Fibroblast of mammary gland (primary cell): ENCODE results near the gene USP20.

ENCODE experiments used
- DNase-seq: peaks from one replicate; pipeline ENCODE4 v3.0.0-alpha.2; 2010; ENCODE audit warnings: low read depth
- H3K4me3 ChIP-seq: 2 replicates; pipeline ENCODE4 v1.5.1; 2011; ENCODE audit warnings: low read depth, mild to moderate bottlenecking, low read length, moderate library complexity; ENCODE audit not compliant: control insufficient read depth
- TF ChIP-seq, protein P1 (sequence below): conservative IDR thresholded peaks from 2 replicates; pipeline ENCODE4 v1.5.1; 2011; ENCODE audit warnings: low read depth, low read length, inconsistent platforms; ENCODE audit not compliant: control insufficient read depth, insufficient read depth

Gene USP20

DNA sequence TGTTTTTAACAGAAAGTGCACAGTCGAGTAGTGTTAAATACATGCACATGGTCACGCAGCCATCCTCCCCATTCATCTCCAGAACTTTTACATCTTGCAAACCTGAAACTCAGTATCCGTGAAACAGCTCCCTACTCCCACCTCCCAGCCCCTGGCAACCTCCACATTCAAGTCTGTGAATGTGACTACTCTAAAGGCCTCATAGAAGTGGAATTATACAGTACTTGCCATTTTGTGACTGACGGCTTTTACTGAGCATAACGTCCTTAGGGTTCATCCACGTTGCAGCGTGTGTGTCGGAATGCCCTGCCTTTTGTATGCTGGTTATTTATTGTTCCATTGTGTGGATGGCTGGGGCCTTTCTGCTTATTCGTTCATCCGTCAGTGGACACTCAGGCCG lies 35.8 kb downstream of the USP20 start:
- TF ChIP-seq, protein P1, sequence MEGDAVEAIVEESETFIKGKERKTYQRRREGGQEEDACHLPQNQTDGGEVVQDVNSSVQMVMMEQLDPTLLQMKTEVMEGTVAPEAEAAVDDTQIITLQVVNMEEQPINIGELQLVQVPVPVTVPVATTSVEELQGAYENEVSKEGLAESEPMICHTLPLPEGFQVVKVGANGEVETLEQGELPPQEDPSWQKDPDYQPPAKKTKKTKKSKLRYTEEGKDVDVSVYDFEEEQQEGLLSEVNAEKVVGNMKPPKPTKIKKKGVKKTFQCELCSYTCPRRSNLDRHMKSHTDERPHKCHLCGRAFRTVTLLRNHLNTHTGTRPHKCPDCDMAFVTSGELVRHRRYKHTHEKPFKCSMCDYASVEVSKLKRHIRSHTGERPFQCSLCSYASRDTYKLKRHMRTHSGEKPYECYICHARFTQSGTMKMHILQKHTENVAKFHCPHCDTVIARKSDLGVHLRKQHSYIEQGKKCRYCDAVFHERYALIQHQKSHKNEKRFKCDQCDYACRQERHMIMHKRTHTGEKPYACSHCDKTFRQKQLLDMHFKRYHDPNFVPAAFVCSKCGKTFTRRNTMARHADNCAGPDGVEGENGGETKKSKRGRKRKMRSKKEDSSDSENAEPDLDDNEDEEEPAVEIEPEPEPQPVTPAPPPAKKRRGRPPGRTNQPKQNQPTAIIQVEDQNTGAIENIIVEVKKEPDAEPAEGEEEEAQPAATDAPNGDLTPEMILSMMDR, result no peak
- H3K4me3 ChIP-seq, result no peak overlapping the region
- no peak for DNase-seq

DNA sequence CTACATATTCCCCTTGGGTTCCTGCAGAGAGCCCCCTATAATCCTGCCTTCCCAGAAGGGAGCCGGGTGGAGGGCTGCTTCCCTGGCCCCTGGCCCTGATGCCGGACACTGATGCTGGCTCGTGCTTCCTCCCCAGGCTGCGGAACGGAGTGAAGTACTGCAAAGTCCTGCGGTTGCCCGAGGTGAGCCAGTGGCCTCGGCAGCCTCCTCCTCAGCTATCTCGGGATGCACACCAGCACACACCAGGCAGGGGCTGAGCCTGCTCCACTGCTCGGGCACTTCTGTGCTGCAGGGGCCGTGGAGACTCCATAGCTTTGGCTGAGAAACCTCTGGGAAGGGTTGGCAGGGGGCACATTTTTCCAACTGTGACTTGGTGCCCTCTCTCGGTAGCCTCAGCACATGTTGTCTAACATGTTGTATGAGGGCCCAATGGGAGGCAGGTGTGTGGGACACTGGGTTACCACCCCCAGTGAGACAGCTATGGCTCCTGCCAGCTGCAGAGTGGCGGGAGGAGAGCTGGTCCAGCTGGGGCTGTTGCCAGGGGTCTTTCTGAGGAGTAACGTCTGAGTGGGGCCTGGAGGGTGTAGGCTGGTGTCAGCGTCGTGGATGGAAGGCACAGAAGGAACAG lies 38.4 kb downstream of the USP20 start:
- TF ChIP-seq, protein P1, result no peak
- no peak for DNase-seq
- no peak overlapping the region for H3K4me3 ChIP-seq

DNA sequence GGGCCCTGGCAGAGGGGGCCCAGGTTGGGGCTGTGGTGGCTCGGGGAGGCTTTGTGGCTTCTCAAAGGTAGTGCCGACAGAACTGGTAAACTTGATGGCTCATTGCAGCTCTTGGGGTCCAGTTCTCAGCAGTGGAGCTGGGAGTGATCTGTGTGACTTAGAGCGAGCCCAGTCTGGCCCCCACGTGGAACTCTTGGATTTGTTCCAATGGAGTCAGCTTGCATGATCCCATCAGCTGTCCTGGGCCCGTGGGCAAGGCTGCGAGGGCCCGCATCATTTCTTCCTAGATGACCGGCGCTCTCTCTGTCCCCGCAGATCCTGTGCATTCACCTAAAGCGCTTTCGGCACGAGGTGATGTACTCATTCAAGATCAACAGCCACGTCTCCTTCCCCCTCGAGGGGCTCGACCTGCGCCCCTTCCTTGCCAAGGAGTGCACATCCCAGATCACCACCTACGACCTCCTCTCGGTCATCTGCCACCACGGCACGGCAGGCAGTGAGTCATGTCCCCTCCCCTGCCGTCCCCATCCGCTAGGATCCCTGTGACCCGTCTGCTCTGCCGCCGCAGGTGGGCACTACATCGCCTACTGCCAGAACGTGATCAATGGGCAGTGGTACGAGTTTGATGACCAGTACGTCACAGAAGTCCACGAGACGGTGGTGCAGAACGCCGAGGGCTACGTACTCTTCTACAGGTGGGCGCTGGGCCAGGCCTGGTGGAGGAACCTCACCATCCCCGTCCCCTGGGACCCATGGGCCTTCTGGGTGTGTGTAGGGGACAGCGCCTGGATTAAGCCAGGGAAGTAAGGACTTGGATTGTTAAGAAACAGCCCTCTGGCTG lies 39.2 kb downstream of the USP20 start:
- no peak for DNase-seq

DNA sequence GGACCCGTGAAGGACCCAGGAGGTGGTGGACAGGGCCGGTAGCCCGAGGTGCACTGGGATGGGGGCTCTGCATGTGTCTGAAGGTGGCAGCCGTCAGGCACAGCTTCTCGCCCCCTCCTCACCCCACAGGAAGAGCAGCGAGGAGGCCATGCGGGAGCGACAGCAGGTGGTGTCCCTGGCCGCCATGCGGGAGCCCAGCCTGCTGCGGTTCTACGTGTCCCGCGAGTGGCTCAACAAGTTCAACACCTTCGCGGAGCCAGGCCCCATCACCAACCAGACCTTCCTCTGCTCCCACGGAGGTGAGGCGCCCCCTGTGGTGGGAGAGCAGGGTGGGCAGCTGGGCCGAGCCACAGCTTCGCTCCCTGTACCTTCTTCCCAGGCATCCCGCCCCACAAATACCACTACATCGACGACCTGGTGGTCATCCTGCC lies 39.9 kb downstream of the USP20 start:
- TF ChIP-seq, protein P1, result no peak
- DNase-seq, result no peak
- H3K4me3 ChIP-seq, result no peak overlapping the region

More for the DNA sequence above, 39.2 kb downstream of the USP20 start:
- TF ChIP-seq, protein P1, result no peak
- no peak overlapping the region for H3K4me3 ChIP-seq

DNA sequence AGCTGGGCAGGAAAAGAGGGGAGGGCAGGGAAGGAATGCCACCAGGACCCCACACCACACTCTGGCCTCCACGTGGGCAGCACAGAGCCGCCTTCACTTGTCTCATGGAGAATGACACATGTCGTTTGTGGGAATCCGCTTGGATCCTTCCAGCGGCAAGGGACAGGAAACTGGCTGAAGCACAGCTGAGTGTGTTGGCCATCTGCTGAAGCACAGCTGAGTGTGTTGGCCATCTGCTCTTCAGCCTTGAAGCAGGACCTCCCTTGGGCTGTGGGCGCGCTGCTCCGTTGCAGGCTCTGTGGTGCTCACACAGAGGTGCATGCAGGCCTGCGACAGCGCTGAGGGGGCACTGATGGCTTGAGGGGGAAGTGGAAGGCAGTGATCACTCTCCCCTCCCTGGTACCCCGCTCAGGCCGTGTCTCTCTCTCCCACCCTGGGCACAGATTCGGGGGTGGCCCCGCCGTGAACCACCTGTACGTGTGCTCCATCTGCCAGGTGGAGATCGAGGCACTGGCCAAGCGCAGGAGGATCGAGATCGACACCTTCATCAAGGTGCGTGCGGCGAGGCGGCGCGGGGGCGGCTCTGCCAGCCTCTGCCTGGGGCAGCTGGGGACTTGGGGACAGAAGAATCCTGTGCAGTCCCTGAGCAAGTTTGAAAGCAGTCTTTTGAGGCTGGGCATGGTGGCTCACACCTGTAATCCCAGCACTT lies 40.6 kb downstream of the USP20 start:
- no peak for DNase-seq
- H3K4me3 ChIP-seq, result no peak overlapping the region
- TF ChIP-seq, protein P1, result no peak

DNA sequence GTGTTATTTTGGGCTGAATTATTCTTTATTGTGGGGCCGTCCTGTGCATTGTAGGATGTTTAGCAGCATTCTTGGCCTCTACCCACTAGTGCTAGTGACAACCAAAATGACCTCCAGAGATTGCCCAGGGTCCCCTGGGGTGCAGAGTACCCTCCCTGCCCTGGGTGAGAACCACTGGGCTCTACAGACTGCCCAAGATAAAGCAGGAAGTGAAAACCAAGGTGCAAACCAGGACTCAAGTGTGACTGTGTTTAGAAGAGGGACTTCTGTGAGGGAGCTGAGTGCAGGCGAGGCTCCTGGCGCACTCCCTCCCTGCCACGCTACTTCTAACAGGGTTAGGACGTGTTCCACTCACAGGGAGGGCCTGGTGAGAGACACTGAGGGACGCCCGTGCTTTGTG lies 41.6 kb downstream of the USP20 start:
- no peak for DNase-seq
- TF ChIP-seq, protein P1, result no peak
- no peak overlapping the region for H3K4me3 ChIP-seq
